ENCODE results near the gene MYO1D.

GRCh38 chr17:32502013-32502412 is 374.9 kb downstream of the MYO1D start:
- TF ChIP-seq POLR2AphosphoS5 (IDR thresholded peaks at IDR 0.05) (no peak), CTCF (IDR thresholded peaks at IDR 0.05) (no peak), POLR2A (IDR thresholded peaks at IDR 0.05) (no peak)

Data from suprapubic skin (tissue), 4 donors.